GOT3 (cell line): ENCODE measurements around the gene ZNF560.

Experiments
- DNase-seq: peaks from one replicate; lab custom pipeline; 2025; ENCODE audit warnings: mixed read lengths; lab: John Stamatoyannopoulos, UW

ZNF560 gene

GRCh38 chr19:9435279-9436268 is 62.8 kb downstream of the ZNF560 start, which contains the start of gene ZNF266:
Gene ZNF266, minus strand, starts transcription at chr19:9435573. Its CDS starts 15,484 bp downstream, at chr19:9420089.
- DNase-seq, result peak; percentile 57

GRCh38 chr19:9431475-9431874 is 66.9 kb downstream of the ZNF560 start:
- no peak for DNase-seq

- DNase-seq, result no peak
Measured at GRCh38 chr19:9430444-9430843, 68.0 kb downstream of the ZNF560 start.

- DNase-seq, result no peak
Measured at GRCh38 chr19:9427941-9428340, 70.5 kb downstream of the ZNF560 start.
